Neutrophil (primary cell): Measurements from ENCODE around the gene IL25.

Source experiments
- H3K27ac ChIP-seq: fragments of 200-600 bp; sonication (generic); 2 replicates; pipeline ENCODE4 v1.5.1; 2016; ENCODE audit warnings: mild to moderate bottlenecking, moderate library complexity
- H3K27me3 ChIP-seq: fragments of 200-600 bp; sonication (generic); 2 replicates; pipeline ENCODE4 v1.6.0; 2016; ENCODE audit warnings: mild to moderate bottlenecking
- H3K36me3 ChIP-seq: fragments of 200-600 bp; sonication (generic); 2 replicates; pipeline ENCODE4 v1.5.1; 2017
- H3K4me1 ChIP-seq, 2 experiments: fragments of 200-600 bp in 1 of 2; sonication (generic) in 1 of 2; 1 replicate in 1 of 2; 2 replicates in 1 of 2; pipeline versions ENCODE4 v1.5.1 to v1.6.1; 2013 to 2016; ENCODE audit warnings: low read depth in 1 of 2, low read length in 1 of 2, mild to moderate bottlenecking in 1 of 2, moderate library complexity in 1 of 2; ENCODE audit not compliant: control insufficient read depth in 1 of 2, insufficient read depth in 1 of 2
- H3K4me3 ChIP-seq, 2 experiments: fragments of 200-600 bp in 1 of 2; sonication (generic) in 1 of 2; 1 replicate in 1 of 2; 2 replicates in 1 of 2; pipeline ENCODE4 v1.5.1; 2013 to 2016; ENCODE audit warnings: low read depth in 1 of 2, low read length in 1 of 2, mild to moderate bottlenecking in 1 of 2, moderate library complexity in 1 of 2
- H3K9me3 ChIP-seq: fragments of 200-600 bp; sonication (generic); 2 replicates; pipeline ENCODE4 v1.5.1; 2016
- TF ChIP-seq, protein P1 (sequence below): fragments of 200-600 bp; sonication (generic); IDR thresholded peaks from 2 replicates; pipeline ENCODE4 v1.5.1; 2016; ENCODE audit warnings: antibody characterized with exemption

IL25 gene

GRCh38 chr14:23365036-23365731 is 7.4 kb upstream of the IL25 start, which contains the start of gene EFS:
Gene EFS (minus strand): TSS chr14:23365172. CDS start chr14:23365025, 147 bp downstream.
- TF ChIP-seq, protein P1, sequence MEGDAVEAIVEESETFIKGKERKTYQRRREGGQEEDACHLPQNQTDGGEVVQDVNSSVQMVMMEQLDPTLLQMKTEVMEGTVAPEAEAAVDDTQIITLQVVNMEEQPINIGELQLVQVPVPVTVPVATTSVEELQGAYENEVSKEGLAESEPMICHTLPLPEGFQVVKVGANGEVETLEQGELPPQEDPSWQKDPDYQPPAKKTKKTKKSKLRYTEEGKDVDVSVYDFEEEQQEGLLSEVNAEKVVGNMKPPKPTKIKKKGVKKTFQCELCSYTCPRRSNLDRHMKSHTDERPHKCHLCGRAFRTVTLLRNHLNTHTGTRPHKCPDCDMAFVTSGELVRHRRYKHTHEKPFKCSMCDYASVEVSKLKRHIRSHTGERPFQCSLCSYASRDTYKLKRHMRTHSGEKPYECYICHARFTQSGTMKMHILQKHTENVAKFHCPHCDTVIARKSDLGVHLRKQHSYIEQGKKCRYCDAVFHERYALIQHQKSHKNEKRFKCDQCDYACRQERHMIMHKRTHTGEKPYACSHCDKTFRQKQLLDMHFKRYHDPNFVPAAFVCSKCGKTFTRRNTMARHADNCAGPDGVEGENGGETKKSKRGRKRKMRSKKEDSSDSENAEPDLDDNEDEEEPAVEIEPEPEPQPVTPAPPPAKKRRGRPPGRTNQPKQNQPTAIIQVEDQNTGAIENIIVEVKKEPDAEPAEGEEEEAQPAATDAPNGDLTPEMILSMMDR, result no peak
- Histone ChIP-seq H3K27ac (no peak within 1 kb of the TSS), H3K27me3 (peaks cover 92% of the 10 kb centered on the region), H3K4me1 (no peaks in the 10 kb centered on the region), H3K4me3 (no peak within 1 kb of the TSS), H3K9me3 (no peaks in the 10 kb centered on the region), H3K36me3 (no peaks in the 10 kb centered on the region)

DNA sequence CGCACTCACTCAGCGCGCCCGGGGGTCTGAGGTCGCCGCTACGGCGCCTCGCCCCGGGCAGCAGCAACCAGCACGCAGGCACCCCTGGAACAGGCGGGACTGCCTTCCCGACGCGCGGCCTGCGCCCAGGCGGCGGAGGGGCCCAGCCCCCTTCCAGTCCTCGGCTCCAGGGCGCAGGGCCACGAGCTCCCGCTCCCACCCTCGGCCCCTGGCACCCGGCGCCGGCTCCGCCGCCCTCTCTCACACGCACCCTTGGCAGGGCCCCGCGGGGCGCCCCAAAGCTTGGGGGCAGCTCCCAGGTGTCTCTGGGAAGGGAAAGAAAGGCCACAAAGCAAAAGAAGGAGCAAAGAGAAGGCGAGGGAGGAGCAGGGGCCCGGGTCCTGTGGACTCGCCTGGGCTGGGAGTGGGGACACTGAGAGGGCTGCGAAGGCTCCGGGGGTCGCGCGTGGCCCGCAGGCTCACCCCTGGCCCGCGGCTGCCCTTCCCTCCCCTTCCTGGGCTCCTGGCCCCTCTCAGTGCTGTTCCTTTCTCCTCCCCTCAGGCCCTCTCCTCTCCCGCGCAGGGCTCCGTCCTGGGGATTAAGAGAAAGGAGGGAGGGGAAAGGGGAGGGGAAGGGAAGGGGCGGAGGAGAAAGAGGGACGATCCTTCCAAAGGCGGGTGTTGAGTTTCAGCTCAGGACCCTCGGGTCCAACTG is 6.7 kb upstream of the IL25 start:
- Histone ChIP-seq H3K9me3 (no peaks in the 10 kb centered on the region), H3K36me3 (no peaks in the 10 kb centered on the region), H3K27ac (no peak overlapping the region), H3K4me3 (no peak overlapping the region), H3K27me3 (peaks cover 96% of the 10 kb centered on the region), H3K4me1 (no peaks in the 10 kb centered on the region)
- TF ChIP-seq, protein P1, result no peak

DNA sequence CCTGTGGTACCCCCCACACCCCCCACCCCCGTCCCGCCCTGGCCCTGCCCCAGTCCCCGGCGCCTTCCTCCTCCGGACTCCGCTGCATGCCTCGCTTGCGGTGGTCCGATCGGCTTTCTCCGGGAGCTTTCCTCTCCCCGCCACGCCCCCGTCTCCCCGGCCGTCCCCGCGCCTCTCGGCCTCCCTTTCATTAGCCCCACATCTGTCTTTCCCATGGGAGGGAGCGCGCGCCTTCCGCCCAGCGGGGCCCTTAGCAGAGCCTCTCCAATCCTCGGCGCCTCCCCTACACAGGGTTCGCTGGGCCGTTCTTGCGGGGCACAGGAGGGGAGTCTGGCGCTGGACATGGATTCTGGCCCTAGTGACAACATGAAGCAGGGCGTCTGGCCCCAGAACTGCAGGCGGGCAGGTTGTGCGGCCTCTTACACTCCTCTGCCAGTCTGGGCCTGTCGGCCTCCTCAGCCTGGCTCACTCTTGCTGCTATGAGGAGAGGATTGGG is 6.1 kb upstream of the IL25 start:
- Histone ChIP-seq H3K36me3 (no peaks in the 10 kb centered on the region), H3K4me3 (no peak overlapping the region), H3K27ac (no peak overlapping the region), H3K9me3 (no peaks in the 10 kb centered on the region), H3K4me1 (no peaks in the 10 kb centered on the region), H3K27me3 (peaks cover 90% of the 10 kb centered on the region)
- TF ChIP-seq, protein P1, result no peak

- TF ChIP-seq, protein P1, result no peak
- no peaks in the 10 kb centered on the region for H3K36me3 ChIP-seq
- no peak overlapping the region for H3K27ac ChIP-seq
- peaks cover 53% of the 10 kb centered on the region for H3K27me3 ChIP-seq
- H3K4me3 ChIP-seq, result no peak overlapping the region
- no peaks in the 10 kb centered on the region for H3K4me1 ChIP-seq
- H3K9me3 ChIP-seq, result no peaks in the 10 kb centered on the region
Measured at GRCh38 chr14:23370221-23370620, 2.4 kb upstream of the IL25 start.

DNA sequence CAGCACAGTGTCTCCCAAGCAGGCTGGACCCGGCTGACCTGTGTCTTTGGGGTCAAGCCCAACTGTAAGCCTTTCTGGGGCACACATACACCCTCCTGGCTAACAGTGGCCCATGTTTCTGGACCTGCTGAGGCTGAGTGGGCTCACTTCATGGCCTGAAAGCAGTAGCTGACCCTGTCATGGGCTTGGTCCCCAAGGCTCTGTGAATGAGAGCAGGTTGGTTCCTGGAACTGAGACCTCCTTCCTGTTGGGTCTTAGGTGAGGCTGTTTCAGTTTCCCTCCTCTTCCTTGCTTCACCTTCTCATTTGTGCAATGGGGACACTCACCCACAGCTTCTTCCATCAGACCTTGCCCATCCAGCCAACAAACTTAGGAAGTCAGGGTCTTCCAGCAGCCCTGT is 744 bp upstream of the IL25 start:
- TF ChIP-seq, protein P1, result no peak
- Histone ChIP-seq H3K27ac (no peak overlapping the region), H3K4me3 (no peak overlapping the region), H3K27me3 (peaks cover 37% of the 10 kb centered on the region), H3K36me3 (no peaks in the 10 kb centered on the region), H3K9me3 (no peaks in the 10 kb centered on the region), H3K4me1 (no peaks in the 10 kb centered on the region)
